Islet precursor cell (in vitro differentiated cells): ENCODE data around the gene BCORL1.
A peak's percentile ranks its signal among the peaks of the same experiment; 100 is the strongest.

Experiments
- DNase-seq: peaks from one replicate; pipeline ENCODE4 v3.0.0-alpha.2; 2018

Gene BCORL1, protein sequence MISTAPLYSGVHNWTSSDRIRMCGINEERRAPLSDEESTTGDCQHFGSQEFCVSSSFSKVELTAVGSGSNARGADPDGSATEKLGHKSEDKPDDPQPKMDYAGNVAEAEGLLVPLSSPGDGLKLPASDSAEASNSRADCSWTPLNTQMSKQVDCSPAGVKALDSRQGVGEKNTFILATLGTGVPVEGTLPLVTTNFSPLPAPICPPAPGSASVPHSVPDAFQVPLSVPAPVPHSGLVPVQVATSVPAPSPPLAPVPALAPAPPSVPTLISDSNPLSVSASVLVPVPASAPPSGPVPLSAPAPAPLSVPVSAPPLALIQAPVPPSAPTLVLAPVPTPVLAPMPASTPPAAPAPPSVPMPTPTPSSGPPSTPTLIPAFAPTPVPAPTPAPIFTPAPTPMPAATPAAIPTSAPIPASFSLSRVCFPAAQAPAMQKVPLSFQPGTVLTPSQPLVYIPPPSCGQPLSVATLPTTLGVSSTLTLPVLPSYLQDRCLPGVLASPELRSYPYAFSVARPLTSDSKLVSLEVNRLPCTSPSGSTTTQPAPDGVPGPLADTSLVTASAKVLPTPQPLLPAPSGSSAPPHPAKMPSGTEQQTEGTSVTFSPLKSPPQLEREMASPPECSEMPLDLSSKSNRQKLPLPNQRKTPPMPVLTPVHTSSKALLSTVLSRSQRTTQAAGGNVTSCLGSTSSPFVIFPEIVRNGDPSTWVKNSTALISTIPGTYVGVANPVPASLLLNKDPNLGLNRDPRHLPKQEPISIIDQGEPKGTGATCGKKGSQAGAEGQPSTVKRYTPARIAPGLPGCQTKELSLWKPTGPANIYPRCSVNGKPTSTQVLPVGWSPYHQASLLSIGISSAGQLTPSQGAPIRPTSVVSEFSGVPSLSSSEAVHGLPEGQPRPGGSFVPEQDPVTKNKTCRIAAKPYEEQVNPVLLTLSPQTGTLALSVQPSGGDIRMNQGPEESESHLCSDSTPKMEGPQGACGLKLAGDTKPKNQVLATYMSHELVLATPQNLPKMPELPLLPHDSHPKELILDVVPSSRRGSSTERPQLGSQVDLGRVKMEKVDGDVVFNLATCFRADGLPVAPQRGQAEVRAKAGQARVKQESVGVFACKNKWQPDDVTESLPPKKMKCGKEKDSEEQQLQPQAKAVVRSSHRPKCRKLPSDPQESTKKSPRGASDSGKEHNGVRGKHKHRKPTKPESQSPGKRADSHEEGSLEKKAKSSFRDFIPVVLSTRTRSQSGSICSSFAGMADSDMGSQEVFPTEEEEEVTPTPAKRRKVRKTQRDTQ (N-terminal part only)

DNA sequence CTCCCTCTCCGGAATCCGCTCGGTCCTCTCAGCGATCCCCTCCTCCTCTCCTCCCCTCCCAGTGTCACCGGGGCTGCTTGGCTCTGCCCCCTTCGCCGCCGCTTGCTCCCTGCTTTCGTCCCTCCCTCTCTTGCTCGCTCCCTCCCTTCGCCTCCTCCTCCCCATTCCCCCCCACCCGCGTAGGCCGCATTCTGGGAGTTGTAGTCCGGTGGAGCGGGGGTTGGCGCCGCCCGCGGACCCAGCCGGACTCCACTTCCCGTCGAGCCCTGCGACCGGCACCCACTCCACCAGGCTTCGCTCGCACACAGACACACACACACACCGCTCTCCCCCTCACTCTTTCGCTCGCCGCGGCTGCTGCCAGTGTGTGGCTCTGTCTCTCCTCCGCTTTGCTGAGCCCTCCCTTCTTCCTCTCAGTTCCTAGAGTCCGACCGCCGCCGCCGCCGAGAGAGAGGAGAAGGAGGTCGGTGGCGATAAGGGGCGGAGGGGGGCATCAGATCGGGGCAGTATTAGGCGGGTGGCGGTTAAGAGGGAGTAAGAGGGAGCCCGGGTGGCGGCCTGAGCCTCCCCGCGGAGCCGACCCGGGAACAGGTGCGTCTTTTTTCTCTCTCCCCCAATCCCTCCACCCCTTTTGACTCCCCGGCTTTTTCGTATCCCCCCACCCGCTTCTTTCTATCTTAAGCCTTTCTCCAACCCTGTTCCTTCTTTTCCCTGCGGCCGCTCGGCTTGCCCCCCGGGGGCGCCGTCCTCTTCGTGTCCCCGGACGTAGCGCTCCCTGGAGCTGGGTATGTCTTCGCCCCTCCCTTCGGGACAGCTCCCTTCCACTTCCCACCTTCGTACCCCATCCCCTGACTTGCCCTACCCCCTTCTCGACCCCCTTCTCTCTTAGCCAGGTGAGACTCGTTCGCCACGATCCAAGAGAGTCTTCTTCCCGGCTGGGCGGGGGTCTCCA, at the start of gene BCORL1:
Gene BCORL1, plus strand, starts transcription at position 336 of the 952 bp plus-strand sequence. CDS start 22,597 bp downstream, outside the sequence.
- peak; percentile 97 for DNase-seq

DNA sequence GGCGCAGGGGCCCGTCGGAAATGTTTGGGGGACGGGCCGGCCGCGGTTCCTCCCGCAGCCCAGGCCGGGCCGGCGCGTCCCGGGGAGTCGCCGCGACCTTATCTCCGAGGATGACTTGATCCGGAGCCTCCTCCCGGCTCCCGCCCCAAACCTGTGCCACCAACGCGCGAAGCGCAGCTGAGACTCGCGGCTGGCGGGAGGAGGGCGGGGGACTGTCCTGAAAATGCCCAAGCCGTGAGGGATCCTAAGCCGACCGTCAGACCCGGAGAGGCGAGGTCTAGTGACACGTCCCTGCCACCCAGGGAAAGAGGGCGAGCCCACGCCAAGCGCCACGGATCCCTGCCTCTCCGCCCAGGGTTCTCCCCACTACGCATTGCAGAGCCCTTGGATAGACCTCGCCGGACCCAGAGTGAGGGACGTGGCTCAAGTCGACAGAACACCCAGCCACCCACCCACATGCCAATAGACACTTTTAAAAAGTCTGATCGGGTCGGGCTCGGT, 49.6 kb upstream of the BCORL1 start:
- DNase-seq, result peak; percentile 62

DNA sequence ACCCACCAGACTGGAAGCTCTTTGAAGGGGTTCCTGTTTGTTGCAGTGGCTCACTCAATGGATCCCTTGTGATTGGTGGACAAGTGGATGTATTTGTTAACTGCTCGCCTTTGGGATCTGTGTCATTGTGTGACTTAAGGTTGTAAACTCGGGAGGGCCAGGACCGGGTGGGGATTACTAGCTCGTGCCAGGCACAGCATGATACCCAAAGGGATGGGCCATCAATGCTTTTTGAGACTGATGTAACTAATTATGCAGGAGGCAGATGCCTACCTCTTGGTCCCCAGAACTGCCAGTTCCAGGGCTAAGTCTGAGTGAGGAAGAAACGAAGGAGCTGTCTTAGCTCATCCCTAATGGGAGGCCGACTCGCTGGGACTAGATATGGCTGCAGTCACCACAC, 48.7 kb upstream of the BCORL1 start:
- no peak for DNase-seq

DNA sequence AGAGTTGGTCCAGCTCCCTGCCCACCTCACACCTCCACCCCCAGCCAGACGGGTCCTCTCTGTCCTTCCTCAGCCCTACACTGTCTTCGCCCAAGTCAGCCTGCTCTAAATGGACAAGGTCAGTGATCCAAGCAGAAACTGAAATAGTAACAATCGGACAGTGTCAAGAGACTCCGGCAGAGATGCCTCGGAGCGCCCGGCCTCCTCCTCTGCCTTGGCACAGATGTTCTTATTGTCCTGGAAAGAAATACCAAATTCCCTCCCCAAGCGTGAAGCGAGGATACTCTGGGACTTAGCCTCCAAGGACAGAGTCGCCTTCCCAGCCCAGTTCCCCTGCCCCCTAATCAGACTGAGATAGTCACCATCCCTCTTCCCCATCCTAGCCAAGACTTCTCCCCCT, 48.0 kb upstream of the BCORL1 start:
- no peak for DNase-seq

DNA sequence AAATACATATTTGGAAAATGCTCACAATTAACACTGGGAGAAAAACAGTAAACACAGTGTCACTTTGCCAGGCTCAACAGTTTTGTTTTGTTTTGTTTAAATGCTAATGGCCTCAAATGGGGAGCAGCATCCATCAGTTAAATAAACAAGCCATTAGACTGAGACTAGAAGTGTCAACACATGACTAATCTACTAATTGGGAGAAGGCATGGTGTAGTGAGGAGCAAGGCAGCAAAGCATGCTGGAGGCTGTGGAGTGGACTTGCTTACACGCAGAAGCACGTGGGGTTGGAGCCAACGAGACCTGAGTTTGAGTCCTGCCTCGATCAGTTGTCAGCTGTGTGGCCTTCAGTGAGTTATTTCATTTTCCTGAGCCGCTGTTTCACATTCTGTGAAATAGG, 47.5 kb upstream of the BCORL1 start:
- DNase-seq, result no peak

DNA sequence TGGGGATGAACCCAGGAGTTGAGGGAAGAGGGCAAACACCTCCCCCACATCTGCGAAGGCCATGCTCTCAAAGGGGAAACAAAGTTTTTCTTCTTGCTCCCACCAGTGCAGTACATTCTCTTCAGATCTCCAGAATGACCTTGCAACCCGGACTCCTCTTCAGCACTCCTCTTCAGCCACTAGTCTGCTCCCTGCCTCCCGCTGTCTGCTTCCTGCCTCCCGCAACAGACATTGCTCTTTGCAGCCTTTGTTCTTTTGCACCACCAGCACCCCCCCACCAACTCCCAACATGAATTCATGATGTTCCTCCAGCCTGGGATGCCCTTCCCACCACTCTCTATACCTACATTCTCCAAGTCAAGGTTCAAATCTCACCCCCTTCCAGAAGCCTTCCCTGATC, 44.4 kb upstream of the BCORL1 start:
- DNase-seq, result no peak

DNA sequence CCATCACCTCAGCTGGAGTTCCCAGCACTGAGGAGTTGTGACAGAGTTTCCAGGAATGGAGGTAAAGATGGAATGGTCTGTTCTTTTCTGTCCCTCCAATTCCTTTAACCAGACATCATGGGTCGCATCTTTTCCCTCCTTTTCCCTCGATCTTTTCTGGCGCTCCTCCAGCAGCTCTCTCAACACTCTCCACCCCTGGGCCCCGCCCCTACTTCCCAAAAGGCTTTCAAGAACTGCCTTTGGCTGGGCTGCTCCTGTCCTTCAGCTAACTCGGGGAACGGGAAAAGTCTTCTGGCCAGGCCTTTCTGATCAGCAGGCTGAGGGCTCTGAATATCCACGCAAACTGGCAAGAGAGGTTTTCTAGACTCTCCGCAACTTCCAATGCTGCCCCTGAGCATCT, 42.4 kb upstream of the BCORL1 start:
- DNase-seq, result no peak

DNA sequence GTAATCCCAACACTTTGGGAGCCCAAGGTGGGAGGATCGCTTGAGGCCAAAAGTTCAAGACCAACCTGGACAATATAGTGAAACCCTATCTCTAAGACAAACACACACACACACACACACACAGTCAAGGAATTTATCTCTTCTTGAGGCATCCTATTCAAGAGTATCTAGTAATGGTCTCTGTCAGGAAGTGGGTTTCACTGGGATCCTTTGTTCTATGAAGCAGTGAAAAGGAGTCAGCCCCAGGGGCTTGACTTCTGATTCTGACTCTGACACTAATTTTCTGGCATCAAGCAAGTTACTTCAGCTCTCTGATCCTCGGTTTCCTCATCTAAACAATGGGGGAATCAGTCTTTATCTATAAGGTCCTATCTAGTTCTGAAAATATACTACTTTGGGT, 41.7 kb upstream of the BCORL1 start:
- DNase-seq, result no peak

DNA sequence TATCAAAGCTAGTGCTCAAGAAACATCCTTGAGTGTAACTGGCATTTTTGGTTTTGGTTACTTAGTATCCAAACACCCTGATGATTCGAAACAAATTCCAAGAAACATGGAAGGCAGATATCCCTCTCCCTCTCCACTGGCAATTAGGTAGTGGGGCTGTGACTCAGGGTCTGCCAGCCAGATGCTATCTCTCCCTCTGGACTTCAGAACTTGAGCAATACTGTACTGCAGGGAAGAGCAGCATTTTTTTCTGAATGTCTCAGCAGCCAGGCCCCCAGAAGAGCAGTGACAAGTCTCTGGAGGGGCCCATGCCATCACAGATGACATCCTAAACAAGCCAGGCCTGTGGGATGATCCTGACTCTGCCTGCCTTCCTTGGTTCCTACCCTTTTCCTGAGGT, 37.3 kb upstream of the BCORL1 start:
- DNase-seq, result peak; percentile 90

DNA sequence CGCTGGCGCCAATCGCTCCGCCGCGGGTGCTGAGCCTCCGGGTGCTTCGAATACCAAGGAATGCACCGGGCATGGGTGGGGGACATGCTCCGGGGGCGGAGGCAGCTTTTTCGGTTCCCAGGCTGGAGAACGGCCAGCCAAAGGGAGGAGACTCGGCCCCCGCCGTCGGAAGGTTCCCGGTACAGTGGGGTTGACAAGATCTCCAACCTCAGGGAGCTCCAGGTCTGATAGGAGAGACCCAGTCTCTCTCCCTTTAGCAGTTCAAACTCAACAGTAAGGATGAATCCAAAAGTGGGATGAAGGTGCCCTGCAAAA, 29.1 kb upstream of the BCORL1 start:
- no peak for DNase-seq

DNA sequence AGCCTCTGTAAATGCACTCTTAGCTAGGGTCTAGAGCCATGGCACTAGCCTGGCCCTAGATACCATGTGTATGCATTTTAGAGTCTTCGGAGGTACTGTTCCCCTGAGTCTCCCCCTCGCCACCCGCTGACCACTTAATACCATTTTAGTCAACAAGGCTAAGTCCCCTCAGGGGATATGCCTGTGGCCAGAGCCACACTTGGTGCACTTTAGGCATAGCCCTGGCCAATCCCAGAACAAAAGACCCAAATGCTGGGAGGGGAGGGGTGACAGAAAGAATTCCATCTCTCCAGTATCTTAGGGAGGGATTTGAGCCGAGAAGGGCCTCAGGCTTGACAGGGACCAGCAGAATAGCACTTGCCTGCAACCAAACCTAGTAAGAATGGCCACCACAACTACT, 28.6 kb upstream of the BCORL1 start:
- peak; percentile 61 for DNase-seq

DNA sequence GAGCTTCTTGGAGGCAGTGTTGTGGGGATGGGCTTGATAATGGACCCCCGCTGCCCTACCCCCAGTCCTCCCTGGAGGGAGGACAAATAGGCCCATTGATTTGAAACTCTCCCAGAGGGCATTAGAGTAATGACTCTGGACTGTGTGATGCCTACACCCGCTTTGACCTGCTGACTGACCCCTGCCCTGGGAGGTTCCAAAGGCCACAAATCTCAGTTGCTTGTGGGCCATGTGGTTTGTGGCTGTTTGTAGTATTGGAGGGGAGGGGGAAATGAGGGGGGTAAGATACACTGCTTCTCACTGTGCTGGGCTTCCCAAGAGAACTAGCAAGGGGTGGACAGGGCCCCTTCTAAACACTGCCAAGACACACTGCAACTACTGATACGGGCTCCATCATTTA, 27.6 kb upstream of the BCORL1 start:
- no peak for DNase-seq

DNA sequence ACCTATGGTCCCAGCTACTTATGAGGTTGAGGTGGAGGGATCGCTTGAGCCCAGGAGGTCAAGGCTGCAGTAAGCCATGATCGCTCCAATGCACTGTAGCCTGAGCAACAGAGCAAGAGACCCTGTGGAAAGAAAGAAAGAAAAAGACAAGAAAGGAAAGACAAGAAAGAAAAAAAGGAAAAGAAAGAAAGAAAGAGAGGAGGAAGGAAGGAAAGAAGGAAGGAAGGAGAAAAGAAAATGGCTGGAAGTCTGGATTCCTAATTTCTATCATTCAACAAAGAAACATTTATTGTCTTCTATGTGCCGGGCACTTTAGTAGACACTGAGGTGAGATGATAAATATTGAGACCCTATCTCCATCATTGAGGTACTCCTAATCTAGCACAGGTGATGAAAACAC, 26.8 kb upstream of the BCORL1 start:
- DNase-seq, result no peak

DNA sequence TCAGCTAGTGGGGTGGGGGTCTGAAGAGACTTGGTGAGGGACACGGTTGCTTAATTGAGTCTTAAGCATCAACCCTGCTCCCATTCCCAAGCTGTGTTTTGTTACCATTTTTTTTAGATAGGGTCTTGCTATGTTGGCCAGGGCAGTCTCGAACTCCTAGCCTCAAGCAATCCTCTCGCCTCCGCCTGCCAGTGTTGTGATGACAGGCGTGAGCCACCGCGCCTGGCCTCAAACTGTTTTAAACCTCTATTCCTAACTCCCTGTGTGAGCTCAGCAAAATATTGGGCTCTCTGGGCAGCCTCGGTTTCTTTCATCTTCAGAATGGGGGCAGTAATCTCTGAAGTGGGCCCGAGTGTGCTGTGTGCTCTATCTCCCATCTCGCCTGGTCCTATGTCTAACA, 26.3 kb upstream of the BCORL1 start:
- no peak for DNase-seq

DNA sequence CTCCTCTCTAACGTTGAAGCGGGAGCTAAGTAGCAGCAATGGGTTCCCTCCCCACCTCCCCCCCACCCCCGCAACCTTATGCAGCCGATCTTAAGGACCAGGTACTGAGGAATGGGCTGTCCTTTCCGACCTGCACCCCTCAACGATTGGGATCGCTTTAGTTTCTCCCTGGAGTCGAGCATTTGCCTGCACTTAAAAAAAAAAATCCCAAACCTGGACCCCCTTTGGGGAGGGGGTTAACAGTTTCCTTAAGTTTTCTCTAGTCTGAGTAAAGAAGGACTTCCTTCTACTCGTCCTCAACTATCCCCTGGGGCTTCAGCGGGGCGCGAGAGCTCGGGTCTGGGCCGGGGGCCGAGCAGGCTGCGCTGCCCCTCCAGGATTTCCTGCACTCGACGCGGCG, 25.7 kb upstream of the BCORL1 start:
- no peak for DNase-seq

DNA sequence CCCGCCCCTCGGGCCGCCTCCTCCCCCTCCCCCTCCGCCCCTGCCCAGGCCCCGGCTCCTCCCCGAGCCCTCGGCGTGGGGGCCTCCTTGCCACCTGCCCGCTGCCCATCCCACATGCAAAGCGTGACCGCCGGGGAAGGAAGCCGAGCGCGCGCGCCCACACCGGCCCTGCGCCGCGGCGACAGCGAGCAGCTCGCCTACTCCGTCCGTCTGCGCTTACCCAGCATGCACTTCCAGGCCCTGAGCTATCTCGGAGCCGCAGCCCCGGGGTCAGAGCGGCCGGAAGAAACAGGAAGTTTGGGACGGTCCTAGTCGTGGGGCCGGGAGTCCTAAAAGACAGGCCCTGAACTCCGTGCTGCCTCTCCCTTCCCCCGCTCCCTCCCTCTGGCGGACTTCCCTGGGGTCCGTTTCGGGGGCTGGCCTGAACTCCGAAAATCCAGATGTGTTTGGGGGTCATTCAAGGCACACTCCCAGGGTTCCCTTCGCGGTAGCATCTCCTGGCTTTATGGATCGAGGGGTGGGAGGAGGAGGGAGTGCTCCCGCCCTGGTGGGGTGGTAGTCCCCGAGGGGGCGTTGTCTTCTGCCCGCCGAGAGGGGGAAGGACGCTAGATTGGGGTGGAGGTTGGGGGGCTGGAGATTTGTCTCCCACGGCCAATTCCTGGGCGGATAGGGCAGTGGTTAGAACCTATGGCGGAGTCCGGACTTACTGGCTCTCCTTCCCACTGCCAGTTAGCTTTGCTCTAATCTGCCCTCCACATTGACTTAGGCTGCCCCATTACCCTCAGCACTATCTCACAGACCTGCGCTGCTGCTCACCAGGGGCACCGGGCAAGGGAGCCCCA, 25.0 kb upstream of the BCORL1 start:
- DNase-seq, result peak; percentile 84

DNA sequence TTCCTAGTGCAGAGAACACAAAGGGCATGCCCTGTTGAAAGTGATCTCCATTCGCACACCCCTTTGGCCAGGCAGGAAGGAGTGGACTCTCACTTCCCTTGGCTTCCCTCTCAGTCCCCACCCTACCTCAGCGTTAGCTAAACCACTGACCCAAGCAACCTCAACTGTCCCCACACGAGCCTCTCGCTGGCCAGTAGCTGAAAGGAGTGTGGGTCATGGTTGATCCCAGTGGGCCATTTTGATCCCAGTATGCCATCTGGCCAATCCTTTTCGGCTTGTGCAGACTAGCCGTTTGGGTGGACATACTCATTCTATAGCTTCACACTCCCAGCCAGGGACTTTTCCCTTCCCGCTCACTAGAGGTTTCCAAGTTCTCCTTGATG, 24.4 kb upstream of the BCORL1 start:
- DNase-seq, result no peak

DNA sequence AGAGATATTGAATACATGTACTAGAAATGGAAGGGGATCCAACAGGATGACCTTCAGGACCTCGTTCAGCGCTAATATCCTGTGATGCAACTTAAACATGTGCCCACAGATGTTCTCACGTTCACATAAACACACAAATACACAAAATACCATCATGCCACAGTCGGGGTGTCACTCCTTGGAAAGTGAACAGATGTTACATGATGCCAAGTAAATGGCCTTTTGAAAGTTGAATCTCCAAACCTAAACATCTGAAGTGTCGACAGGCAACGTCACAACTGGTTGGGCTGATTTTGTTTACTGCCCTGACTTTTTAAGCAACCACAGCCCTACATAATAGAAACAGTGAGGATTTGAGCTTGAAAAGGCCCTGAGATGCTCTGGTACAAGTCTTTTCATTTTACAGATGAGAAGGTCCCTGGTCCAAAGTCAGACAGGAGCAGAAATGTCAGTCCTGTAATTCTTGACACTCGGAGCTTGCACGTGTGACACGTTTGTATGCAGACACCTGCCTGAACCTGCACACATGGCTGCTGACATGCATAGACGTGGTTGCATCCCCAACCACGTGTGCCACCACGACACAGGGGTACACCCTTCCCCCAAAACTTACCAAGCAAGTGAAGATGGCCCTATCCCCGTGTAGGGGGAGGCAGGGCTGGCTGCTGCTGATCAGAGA, 23.5 kb upstream of the BCORL1 start:
- no peak for DNase-seq

DNA sequence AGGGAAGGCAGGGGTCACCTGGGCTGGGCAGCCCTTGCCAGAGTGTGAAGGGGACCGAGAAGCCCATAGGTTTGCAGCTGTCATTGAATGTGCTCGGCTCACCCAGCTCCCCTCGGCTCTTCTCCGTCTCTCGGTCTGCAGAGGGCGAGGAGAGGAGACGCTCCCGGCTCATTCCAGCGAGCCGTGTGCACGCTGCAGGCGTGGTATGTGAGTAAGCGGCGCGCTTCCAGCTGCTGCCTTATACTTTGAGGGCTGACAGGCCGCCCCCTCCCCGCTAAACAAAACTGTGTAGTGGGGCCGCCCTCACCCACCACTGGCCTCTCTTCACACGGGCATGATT, 23.0 kb upstream of the BCORL1 start:
- peak; percentile 77 for DNase-seq
